IPS DF 6.9 (cell line): Measurements from ENCODE around the gene THADA.

Experiments
- DNase-seq: peaks from one replicate; pipeline ENCODE4 v3.0.0-alpha.2; 2013; ENCODE audit warnings: low read depth, low spot score
- H3K27ac ChIP-seq: one replicate; pipeline ENCODE4 v1.5.1; 2013; ENCODE audit warnings: low read length, control low read depth
- H3K27me3 ChIP-seq: 2 replicates; pipeline ENCODE4 v1.6.1; 2013; ENCODE audit warnings: mild to moderate bottlenecking, low read length; ENCODE audit not compliant: control insufficient read depth, insufficient read depth
- H3K36me3 ChIP-seq: 2 replicates; pipeline ENCODE4 v1.6.1; 2013; ENCODE audit warnings: low read length; ENCODE audit not compliant: control insufficient read depth, insufficient read depth
- H3K4me1 ChIP-seq: 2 replicates; pipeline ENCODE4 v1.6.1; 2013; ENCODE audit warnings: low read length; ENCODE audit not compliant: control insufficient read depth, insufficient read depth
- H3K4me3 ChIP-seq: 2 replicates; pipeline ENCODE4 v1.5.1; 2013; ENCODE audit warnings: mild to moderate bottlenecking, low read length
- H3K9me3 ChIP-seq: 2 replicates; pipeline ENCODE4 v1.6.1; 2013; ENCODE audit warnings: low read length, inconsistent platforms; ENCODE audit not compliant: control insufficient read depth, insufficient read depth
- WGBS: extraction: QIAGEN DNeasy Blood & Tissue Kit; methylation state at CpG from one replicate; pipeline ENCODE4 v1.1.7; 2013; ENCODE audit warnings: mixed read lengths, missing lambda C conversion rate; ENCODE audit not compliant: insufficient read length, insufficient coverage; 5-methylcytosine and 5-hydroxymethylcytosine counted together

Gene THADA

DNA sequence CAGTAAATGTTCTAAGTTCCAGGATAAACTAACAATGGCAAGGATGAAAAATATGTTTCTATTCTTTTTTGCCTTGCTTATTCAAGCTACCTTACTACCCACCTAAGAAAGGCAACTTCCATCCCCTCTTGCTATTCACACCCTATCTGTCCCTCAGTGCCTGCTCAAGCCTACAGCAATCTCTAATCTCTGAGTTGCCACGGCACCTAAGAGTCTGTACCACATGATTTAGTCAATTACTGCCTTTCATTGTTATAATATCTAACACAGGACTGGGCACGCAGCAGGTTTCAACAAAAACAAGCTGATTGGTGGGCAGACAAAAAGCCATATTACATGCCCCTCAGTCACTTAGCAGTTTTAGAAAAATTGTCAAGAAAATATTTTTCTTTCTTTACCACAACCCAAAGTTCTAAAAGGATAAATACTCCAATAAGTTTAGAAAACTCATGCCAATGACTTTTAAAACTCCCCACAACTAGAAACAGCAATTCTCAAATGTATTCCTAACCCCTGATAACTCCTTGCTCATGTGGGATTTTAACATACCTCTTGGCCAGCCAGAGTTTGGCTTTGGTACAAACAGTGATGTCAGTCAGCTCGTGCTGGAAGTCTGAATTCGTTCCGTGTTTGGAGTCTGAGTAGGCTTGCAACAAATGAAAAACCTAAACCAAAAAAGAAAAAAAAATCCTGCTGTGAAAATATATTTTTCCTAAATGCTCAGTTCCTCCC, 252.1 kb downstream of the THADA start:
- WGBS, result no CpG with 5 or more reads among the region's 5 CpGs

DNA sequence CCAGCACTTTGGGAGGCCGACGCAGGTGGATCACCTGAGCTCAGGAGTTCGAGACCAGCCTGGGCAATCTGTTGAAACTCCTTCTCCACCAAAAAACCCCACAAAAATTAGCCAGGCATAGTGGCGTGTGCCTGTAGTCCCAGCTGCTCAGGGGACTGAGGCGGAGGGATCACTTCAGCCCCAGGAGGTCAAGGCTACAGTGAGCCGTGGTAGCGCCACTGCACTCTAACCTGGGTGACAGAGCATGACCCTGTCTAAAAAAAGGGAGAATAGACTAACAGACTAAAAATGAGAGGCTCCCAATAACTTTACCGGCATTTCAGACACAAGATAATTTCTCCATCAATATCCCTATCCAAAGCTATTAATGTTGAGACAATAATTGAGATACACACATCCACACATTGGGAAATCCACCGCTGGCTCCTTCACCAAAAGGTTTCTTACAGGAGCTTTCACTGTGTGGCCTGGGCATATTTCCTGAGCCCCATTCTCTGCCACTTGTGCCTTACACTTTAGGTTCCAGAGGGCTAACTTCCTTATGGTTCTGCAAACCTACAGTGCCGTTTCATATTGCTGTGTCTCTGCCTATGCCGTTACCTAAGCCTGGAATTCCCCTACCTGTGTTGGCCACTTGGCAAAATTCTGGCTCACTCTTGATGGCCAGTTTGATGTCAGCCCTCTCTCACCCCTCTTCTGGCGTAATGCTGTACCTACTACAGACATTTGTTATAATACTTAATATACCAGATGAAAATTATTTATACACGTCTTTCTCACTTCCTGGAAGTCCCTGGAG, 253.7 kb downstream of the THADA start:
- no peak for DNase-seq
- Histone ChIP-seq H3K4me3 (no peak overlapping the region), H3K27ac (no peak overlapping the region), H3K4me1 (peaks cover 3% of the 10 kb centered on the region; the same call in 1 of the 2 replicates), H3K27me3 (no peaks in the 10 kb centered on the region), H3K36me3 (no peaks in the 10 kb centered on the region), H3K9me3 (no peaks in the 10 kb centered on the region)
- no CpG with 5 or more reads among the region's 13 CpGs for WGBS

More for the DNA sequence above, 252.1 kb downstream of the THADA start:
- Histone ChIP-seq H3K27ac (no peak overlapping the region), H3K36me3 (no peaks in the 10 kb centered on the region), H3K27me3 (no peaks in the 10 kb centered on the region), H3K4me1 (peaks cover 3% of the 10 kb centered on the region; the same call in 1 of the 2 replicates), H3K9me3 (no peaks in the 10 kb centered on the region), H3K4me3 (no peak overlapping the region)
- DNase-seq, result no peak

DNA sequence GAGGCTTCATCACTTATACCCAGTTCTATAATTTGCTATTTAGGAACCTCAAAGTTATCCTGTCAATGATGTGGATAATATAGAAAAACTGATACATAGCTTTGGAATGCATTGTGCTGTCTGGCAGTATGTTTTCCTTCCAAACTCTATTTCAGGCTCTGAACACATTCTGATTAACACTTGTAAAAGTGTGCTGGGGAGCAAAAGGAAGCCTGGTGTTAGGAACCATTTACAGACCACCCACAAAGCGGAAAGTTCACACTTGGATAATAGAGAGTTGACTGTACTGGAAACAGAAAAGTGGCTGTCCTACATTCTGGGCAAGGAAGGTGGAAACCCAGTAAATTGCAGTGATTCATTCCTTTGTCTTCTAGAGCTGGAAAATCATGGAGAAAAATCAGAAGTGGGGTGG, 254.9 kb downstream of the THADA start:
- Histone ChIP-seq H3K9me3 (no peaks in the 10 kb centered on the region), H3K4me1 (no peaks in the 10 kb centered on the region), H3K4me3 (no peak overlapping the region), H3K36me3 (no peaks in the 10 kb centered on the region), H3K27ac (no peak overlapping the region), H3K27me3 (no peaks in the 10 kb centered on the region)
- no CpG with 5 or more reads among the region's 1 CpG for WGBS
- no peak for DNase-seq

DNA sequence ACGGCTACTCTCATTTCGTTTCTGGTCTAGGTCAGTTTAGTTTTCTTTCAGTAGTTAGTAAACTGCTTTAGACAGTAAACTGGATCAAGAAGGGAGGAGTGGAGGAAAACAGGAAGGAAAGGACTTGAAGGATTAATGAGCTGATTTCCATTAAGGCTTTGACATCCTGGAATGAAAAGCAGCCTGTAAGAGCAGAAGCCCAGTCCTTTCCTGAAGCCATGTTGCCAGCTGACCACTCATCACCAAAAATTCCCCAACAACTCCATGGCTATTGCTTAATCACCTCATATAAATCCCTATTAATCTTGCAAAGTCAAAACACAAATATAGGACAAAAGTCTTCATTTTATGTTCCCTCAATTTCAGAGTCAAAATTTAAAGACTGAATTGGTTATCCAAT, 255.8 kb downstream of the THADA start:
- Histone ChIP-seq H3K27ac (no peak overlapping the region), H3K4me1 (no peaks in the 10 kb centered on the region)
- no peak for DNase-seq

DNA sequence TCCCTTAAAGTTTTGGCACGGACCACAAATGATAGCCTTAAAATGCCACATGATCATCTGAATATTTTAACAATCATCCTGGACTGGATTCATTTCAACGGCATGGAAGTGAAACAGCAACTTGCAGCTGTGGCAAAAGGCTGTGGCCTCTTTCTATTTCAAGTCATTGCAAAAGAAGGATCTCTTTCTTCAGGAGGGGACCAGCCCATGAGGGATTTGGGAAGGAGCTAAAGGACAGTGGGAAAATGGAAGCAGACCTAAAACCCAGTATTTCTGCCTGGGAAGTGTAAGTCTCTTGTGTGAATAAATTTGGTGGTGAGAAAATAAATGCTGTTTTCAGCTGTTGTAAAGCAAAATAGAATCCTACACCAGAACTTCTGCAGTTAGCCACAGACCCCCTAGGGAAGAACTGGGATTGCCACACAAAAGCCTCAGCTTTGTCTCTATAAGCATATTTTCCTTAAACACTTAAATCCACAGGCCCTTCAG, 262.1 kb downstream of the THADA start:
- DNase-seq, result no peak
- WGBS, result no CpG with 5 or more reads among the region's 2 CpGs

More for the DNA sequence above, 255.8 kb downstream of the THADA start:
- Histone ChIP-seq H3K4me3 (no peak overlapping the region), H3K9me3 (no peaks in the 10 kb centered on the region), H3K27me3 (no peaks in the 10 kb centered on the region), H3K36me3 (no peaks in the 10 kb centered on the region)
- no CpG with 5 or more reads among the region's 2 CpGs for WGBS

DNA sequence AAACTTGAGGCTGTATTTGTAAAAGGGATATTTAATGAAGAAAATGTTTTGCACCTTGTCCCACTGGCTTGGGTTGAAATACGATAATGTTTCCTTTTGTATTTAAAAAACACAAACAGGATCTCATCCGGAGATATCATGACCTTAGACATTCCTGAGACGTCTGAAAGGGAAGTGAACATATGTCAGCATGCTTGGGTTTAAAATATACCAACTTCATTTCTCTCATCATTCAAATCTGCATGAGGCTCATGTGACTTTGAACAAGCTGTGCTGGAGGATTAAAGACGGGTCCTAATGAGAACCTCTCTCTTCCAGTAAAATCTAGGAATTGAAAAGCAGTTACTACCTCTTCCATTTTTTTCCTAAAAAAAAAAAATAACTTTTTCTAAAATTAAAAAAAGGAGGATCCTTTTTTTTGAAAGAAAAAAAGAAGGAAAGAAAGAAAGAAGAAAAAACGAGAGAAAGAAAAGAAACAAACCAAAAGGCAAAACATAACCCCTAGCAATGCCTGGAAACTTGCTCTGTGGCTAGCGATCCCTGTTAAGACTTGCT, 262.7 kb downstream of the THADA start:
- H3K36me3 ChIP-seq, result no peaks in the 10 kb centered on the region
- no peak overlapping the region for H3K27ac ChIP-seq
- H3K4me1 ChIP-seq, result no peaks in the 10 kb centered on the region; the same call in 1 of the 2 replicates
- WGBS, result no CpG with 5 or more reads among the region's 6 CpGs
- H3K9me3 ChIP-seq, result no peaks in the 10 kb centered on the region
- H3K4me3 ChIP-seq, result no peak overlapping the region
- H3K27me3 ChIP-seq, result no peaks in the 10 kb centered on the region
- no peak for DNase-seq

More for the DNA sequence above, 262.1 kb downstream of the THADA start:
- H3K27ac ChIP-seq, result no peak overlapping the region
- H3K9me3 ChIP-seq, result no peaks in the 10 kb centered on the region
- no peaks in the 10 kb centered on the region for H3K36me3 ChIP-seq
- no peaks in the 10 kb centered on the region; the same call in 1 of the 2 replicates for H3K4me1 ChIP-seq
- H3K4me3 ChIP-seq, result no peak overlapping the region
- no peaks in the 10 kb centered on the region for H3K27me3 ChIP-seq

DNA sequence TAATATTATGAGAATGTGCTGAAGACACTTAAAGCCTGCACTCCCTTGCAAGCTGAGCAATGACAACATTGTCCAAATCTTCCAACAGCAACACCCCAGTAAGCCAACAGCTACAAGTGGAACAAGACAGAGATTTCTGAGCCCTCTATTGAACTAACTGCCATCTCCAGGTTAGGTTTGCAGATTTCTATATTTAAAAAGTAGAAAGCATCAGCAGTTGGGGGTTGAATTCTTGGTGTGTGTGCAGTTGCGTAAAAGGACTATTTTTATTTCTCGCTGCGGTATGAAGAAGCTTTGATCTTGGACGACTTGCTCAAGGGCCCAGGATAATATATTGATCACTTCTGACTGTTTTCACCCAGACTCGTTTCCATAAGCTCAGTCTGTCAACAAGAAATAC, 263.2 kb downstream of the THADA start:
- Histone ChIP-seq H3K27ac (no peak overlapping the region), H3K36me3 (no peaks in the 10 kb centered on the region), H3K9me3 (no peaks in the 10 kb centered on the region), H3K27me3 (no peaks in the 10 kb centered on the region), H3K4me1 (no peaks in the 10 kb centered on the region; the same call in 1 of the 2 replicates), H3K4me3 (no peak overlapping the region)
- DNase-seq, result no peak
- WGBS, result no CpG with 5 or more reads among the region's 5 CpGs

DNA sequence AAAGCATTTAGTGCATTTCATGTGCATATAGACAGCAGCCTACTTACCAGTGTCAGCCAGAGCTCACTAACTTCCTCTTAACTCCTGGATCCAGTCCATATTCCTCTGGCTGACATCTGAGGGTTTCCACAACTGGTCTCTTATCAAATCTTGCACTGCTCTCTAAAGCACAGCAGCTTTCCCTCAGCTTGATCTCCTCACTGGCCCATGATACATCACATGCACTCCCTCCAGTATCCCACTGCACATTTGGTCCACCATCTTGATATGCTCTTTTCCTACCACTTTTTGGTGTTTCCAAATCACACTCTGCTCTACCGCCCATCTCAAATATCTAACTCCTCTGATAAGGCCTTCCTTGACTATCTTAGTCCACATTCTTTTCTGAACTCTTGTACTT, 264.4 kb downstream of the THADA start:
- H3K9me3 ChIP-seq, result no peaks in the 10 kb centered on the region
- no peak overlapping the region for H3K4me3 ChIP-seq
- H3K36me3 ChIP-seq, result no peaks in the 10 kb centered on the region
- H3K27ac ChIP-seq, result no peak overlapping the region
- DNase-seq, result no peak
- no CpG with 5 or more reads among the region's 1 CpG for WGBS
- H3K27me3 ChIP-seq, result no peaks in the 10 kb centered on the region
- H3K4me1 ChIP-seq, result no peaks in the 10 kb centered on the region; the same call in 1 of the 2 replicates

DNA sequence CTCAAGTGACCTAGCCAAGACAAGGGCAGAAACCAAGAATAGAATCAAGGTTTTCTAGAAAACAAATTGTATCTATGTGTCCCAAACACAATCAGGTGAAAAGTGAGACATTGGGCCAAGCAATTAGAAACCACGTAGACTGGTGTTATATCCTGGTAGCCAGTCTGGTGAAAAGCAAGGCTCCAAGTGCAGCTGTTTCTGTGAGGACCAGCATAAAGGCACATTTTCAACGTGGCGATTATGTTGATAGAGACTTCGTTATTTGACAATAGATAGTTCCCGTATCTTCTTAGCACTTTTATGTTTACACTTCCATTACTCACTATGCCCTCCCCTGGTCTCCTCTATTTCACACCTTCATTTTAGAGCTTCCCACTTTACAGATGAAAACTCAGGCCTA, 266.2 kb downstream of the THADA start:
- Histone ChIP-seq H3K4me1 (no peaks in the 10 kb centered on the region; the same call in 1 of the 2 replicates), H3K36me3 (no peaks in the 10 kb centered on the region), H3K27ac (no peak overlapping the region), H3K4me3 (no peak overlapping the region), H3K27me3 (no peaks in the 10 kb centered on the region), H3K9me3 (no peaks in the 10 kb centered on the region)
- no peak for DNase-seq
- no CpG with 5 or more reads among the region's 5 CpGs for WGBS

DNA sequence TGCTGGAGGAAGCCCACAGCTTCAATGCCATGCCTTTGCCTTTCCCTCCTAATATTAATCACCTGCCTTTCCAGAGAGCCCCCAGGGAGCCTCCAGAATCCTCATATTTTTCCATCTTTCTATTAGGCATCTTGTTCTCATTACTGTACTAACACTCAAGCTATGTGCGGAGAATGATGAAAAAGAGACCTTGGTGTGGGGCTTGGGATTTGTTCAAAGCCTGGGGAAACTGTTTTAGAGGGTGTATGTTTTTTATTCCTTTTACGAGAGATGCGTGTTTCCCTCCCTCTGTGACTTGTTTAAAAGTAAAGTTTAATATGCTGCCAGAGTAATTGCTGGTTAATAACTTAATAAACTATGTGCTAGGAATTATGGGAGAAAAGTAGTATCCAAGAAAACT, 267.0 kb downstream of the THADA start:
- Histone ChIP-seq H3K4me3 (no peak overlapping the region), H3K4me1 (no peaks in the 10 kb centered on the region; the same call in 1 of the 2 replicates), H3K27me3 (no peaks in the 10 kb centered on the region), H3K36me3 (no peaks in the 10 kb centered on the region), H3K9me3 (no peaks in the 10 kb centered on the region), H3K27ac (no peak overlapping the region)
- no peak for DNase-seq
- WGBS, result no CpG with 5 or more reads among the region's 3 CpGs
